ENCODE measurements around the gene PDSS2. TPM values are rescaled to one million over a fixed set of nuclear protein-coding genes. Genes with fewer than 3 reads are reported as not detected.
"Not testable (repeated sequence)": the region's sequence is repeated elsewhere in the genome, so short reads cannot be mapped to it uniquely, and the experiment has no call there.

Gene PDSS2
- total RNA-seq, 1 donor from 2014 or later, result 16.8 TPM

GRCh38 chr6:107485157-107485556, 25.8 kb upstream of the PDSS2 start:
- intact Hi-C loops (cut with DNase I), result loop anchor here (10.0 kb wide), 1 partner anchor 370 kb away; the partner anchor contains the start of gene BEND3
- DNase-seq (ENCODE audit: low spot score), result no peak

- no peak for DNase-seq (ENCODE audit: low spot score)
- intact Hi-C loops (cut with DNase I), result no loop called here
These were observed 19.8 kb upstream of the PDSS2 start for GRCh38 chr6:107479089-107479690.

GRCh38 chr6:107475826-107476225, 16.5 kb upstream of the PDSS2 start:
- DNase-seq (ENCODE audit: low spot score); intact Hi-C loops (cut with DNase I): not testable (repeated sequence)

GRCh38 chr6:107475360-107475759, 16.0 kb upstream of the PDSS2 start:
- intact Hi-C loops (cut with DNase I); DNase-seq (ENCODE audit: low spot score): not testable (repeated sequence)

GRCh38 chr6:107473660-107474059, 14.3 kb upstream of the PDSS2 start:
- DNase-seq (ENCODE audit: low spot score), result no peak
- intact Hi-C loops (cut with DNase I), result no loop called here

GRCh38 chr6:107470364-107470763, 11.0 kb upstream of the PDSS2 start:
- DNase-seq (ENCODE audit: low spot score), result no peak
- intact Hi-C loops (cut with DNase I), result no loop called here

GRCh38 chr6:107466062-107466461, 6.7 kb upstream of the PDSS2 start:
- DNase-seq (ENCODE audit: low spot score), result no peak
- intact Hi-C loops (cut with DNase I), result no loop called here

GRCh38 chr6:107460083-107460631, 793 bp upstream of the PDSS2 start:
- intact Hi-C loops (cut with DNase I), result no loop called here
- no peak for DNase-seq (ENCODE audit: low spot score)

GRCh38 chr6:107458672-107459282, 587 bp downstream of the PDSS2 start:
- no peak for DNase-seq (ENCODE audit: low spot score)
- intact Hi-C loops (cut with DNase I), result loop anchor here (2.0 kb wide), 1 partner anchor 30 kb away; no protein-coding TSS in a partner anchor

- no peak for DNase-seq (ENCODE audit: low spot score)
- intact Hi-C loops (cut with DNase I), result no loop called here
These were observed 10.6 kb downstream of the PDSS2 start for GRCh38 chr6:107448776-107449175.

GRCh38 chr6:107447663-107448216, 11.6 kb downstream of the PDSS2 start:
- intact Hi-C loops (cut with DNase I), result no loop called here
- no peak for DNase-seq (ENCODE audit: low spot score)

- intact Hi-C loops (cut with DNase I), result no loop called here
- DNase-seq (ENCODE audit: low spot score), result no peak
These were observed 15.1 kb downstream of the PDSS2 start for GRCh38 chr6:107444277-107444676.

GRCh38 chr6:107443608-107444267, 15.6 kb downstream of the PDSS2 start:
- intact Hi-C loops (cut with DNase I), result no loop called here
- DNase-seq (ENCODE audit: low spot score), result no peak

GRCh38 chr6:107442938-107443607, 16.3 kb downstream of the PDSS2 start:
- intact Hi-C loops (cut with DNase I), result no loop called here

GRCh38 chr6:107441682-107442081, 17.7 kb downstream of the PDSS2 start:
- intact Hi-C loops (cut with DNase I), result no loop called here
- no peak for DNase-seq (ENCODE audit: low spot score)

More at GRCh38 chr6:107442938-107443607, 16.3 kb downstream of the PDSS2 start:
- no peak for DNase-seq (ENCODE audit: low spot score)

GRCh38 chr6:107440936-107441335, 18.4 kb downstream of the PDSS2 start:
- DNase-seq (ENCODE audit: low spot score), result no peak
- intact Hi-C loops (cut with DNase I), result no loop called here

- no peak for DNase-seq (ENCODE audit: low spot score)
- intact Hi-C loops (cut with DNase I), result no loop called here
These were observed 20.0 kb downstream of the PDSS2 start for GRCh38 chr6:107439406-107439805.

GRCh38 chr6:107437691-107438090, 21.7 kb downstream of the PDSS2 start:
- intact Hi-C loops (cut with DNase I), result no loop called here
- DNase-seq (ENCODE audit: low spot score), result no peak

GRCh38 chr6:107436881-107437280, 22.5 kb downstream of the PDSS2 start:
- no peak for DNase-seq (ENCODE audit: low spot score)
- intact Hi-C loops (cut with DNase I), result no loop called here

GRCh38 chr6:107435798-107436197, 23.6 kb downstream of the PDSS2 start:
- intact Hi-C loops (cut with DNase I), result no loop called here
- DNase-seq (ENCODE audit: low spot score), result no peak
